ENCODE results near the gene ITFG1.

The ITFG1 gene

DNA sequence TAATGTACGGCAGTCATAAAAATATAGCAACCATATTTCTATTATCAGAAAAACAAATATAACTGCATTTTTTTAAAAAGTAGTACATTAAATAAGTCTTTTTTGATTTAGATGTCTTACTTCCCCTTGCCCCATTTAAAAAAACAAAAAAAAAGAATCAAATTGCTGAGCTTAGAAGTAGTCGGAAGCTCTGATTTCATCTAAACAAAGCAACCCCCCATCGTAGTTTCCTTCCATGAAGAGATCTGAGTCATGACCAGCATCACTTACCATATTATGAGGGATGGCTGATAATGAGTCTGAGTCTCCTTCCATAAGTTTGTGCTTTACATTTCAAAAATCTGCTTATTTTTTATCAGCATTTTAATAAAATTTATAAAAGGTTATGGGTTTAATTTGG is 86.2 kb downstream of the ITFG1 start:
- in situ Hi-C loops (cut with HindIII; ENCODE audit: low sequenced_read_pairs) = no loop called here
- H3K4me3 ChIP-seq (ENCODE audit: low read depth, low read length) = no peak overlapping the region
- TF ChIP-seq CTCF (IDR thresholded peaks at IDR 0.05; ENCODE audit: low read depth, low read length, missing control alignments) = no peak
- peak; percentile 31 for DNase-seq (ENCODE audit: low read depth)

GRCh38 chr16:47371271-47372014 is 89.4 kb downstream of the ITFG1 start:
- H3K4me3 ChIP-seq (ENCODE audit: low read depth, low read length) = no peak overlapping the region
- in situ Hi-C loops (cut with HindIII; ENCODE audit: low sequenced_read_pairs) = no loop called here
- no peak for TF ChIP-seq CTCF (IDR thresholded peaks at IDR 0.05; ENCODE audit: low read depth, low read length, missing control alignments)
- no peak for DNase-seq (ENCODE audit: low read depth)

DNA sequence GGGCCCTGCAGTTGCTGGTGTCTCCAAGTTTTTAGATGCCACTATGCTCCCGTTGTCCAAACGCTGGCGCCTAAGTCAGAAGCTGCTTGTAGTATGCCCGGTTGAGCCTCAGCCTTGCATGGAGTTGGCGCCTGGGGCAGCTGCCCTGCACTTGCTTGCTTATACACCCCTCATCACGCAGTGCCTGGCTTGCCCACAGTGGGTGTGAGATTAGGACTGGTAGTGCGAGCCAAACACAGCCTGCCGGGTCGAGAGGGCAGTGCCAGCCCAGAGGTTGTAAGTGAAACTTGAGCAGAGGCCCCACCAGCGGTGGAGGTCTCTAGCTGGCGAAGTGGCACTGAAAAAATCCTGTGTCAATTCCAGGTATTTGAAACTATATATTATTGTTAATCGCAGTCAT is 90.3 kb downstream of the ITFG1 start:
- in situ Hi-C loops (cut with HindIII; ENCODE audit: low sequenced_read_pairs) = no loop called here
- no peak for TF ChIP-seq CTCF (IDR thresholded peaks at IDR 0.05; ENCODE audit: low read depth, low read length, missing control alignments)
- DNase-seq (ENCODE audit: low read depth) = no peak
- H3K4me3 ChIP-seq (ENCODE audit: low read depth, low read length) = no peak overlapping the region

- DNase-seq (ENCODE audit: low read depth) = no peak
- in situ Hi-C loops (cut with HindIII; ENCODE audit: low sequenced_read_pairs) = no loop called here
- H3K4me3 ChIP-seq (ENCODE audit: low read depth, low read length) = no peak overlapping the region
Measured at GRCh38 chr16:47366228-47366627, 94.6 kb downstream of the ITFG1 start.

DNA sequence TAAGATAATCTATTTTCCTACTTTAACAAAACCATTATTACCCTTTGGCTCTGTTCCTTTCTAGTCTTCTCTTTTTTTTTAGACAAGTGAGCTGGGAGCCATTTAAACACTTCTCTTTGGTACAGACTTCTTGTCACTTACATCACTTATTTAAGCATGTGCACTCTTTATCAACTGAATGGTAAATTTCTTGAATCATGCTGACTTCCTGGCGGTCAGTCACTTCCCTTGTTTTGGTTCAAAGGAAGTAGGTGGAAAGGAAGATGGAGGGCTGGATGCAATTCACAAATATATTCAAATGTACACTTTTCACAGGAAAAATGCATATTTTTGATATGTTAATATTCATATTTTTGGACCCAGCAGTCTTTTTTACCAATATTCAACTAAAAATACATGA is 97.1 kb downstream of the ITFG1 start:
- in situ Hi-C loops (cut with HindIII; ENCODE audit: low sequenced_read_pairs) = no loop called here
- H3K4me3 ChIP-seq (ENCODE audit: low read depth, low read length) = no peak overlapping the region
- no peak for DNase-seq (ENCODE audit: low read depth)
- no peak for TF ChIP-seq CTCF (IDR thresholded peaks at IDR 0.05; ENCODE audit: low read depth, low read length, missing control alignments)

More at GRCh38 chr16:47366228-47366627, 94.6 kb downstream of the ITFG1 start:
- TF ChIP-seq CTCF (IDR thresholded peaks at IDR 0.05; ENCODE audit: low read depth, low read length, missing control alignments) = no peak

DNA sequence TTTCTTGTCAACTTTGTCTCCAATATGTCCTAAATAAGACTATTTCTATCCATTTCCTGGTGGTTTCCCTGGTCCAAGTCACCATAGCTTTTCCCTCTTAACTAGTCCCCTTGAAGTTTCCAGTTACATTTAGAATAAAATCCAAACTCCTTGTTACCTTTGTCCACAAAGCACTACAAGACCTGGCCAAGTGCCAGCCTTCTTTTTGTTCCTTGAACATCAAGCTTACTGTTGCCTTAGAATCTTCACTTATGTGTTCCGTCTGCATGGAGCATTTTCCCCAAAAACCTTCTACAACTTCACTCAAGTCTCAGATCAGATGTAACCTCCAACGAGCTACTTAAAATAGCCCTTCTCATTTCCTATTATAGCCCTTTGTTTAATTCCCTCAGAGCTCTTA is 101.4 kb downstream of the ITFG1 start:
- no peak for TF ChIP-seq CTCF (IDR thresholded peaks at IDR 0.05; ENCODE audit: low read depth, low read length, missing control alignments)
- no peak for DNase-seq (ENCODE audit: low read depth)
- no peak overlapping the region for H3K4me3 ChIP-seq (ENCODE audit: low read depth, low read length)
- in situ Hi-C loops (cut with HindIII; ENCODE audit: low sequenced_read_pairs) = no loop called here

All from astrocyte of the cerebellum (primary cell).